NT2/D1 (cell line): Measurements from ENCODE around the gene MEDAG.

Experiments used
- DNase-seq: peaks from one replicate; pipeline ENCODE4 v3.0.0-alpha.2; 2011; ENCODE audit warnings: low read depth, low spot score
- H3K27me3 ChIP-seq: 2 replicates; pipeline ENCODE4 v1.6.0; 2011; ENCODE audit warnings: mild to moderate bottlenecking; ENCODE audit not compliant: insufficient read length, insufficient read depth
- H3K36me3 ChIP-seq: 2 replicates; pipeline ENCODE4 v1.6.1; 2011; ENCODE audit warnings: mild to moderate bottlenecking, low read length, mixed read lengths; ENCODE audit not compliant: insufficient read depth, insufficient read length
- H3K4me1 ChIP-seq: 2 replicates; pipeline ENCODE4 v1.5.1; 2011; ENCODE audit not compliant: insufficient read depth, insufficient read length
- H3K4me3 ChIP-seq: 2 replicates; pipeline ENCODE4 v1.5.1; 2011; ENCODE audit warnings: low read depth; ENCODE audit not compliant: insufficient read length
- H3K9ac ChIP-seq: 2 replicates; pipeline ENCODE4 v1.6.0; 2011; ENCODE audit warnings: low read depth; ENCODE audit not compliant: insufficient read length
- H3K9me3 ChIP-seq: 2 replicates; pipeline ENCODE4 v1.5.1; 2011; ENCODE audit warnings: mild to moderate bottlenecking, low read length; ENCODE audit not compliant: insufficient read depth
- SUZ12 ChIP-seq: IDR thresholded peaks from 2 replicates; pipeline ENCODE4 v1.6.1; 2011; ENCODE audit not compliant: insufficient read length, insufficient read depth; ENCODE audit errors: extremely low read depth
- YY1 ChIP-seq: IDR thresholded peaks from 2 replicates; pipeline ENCODE4 v1.6.1; 2011; ENCODE audit not compliant: insufficient read length, insufficient read depth
- ZNF274 ChIP-seq: IDR thresholded peaks from 2 replicates; pipeline ENCODE4 v1.6.1; 2011; ENCODE audit warnings: mild to moderate bottlenecking, low read depth, low read length

Gene MEDAG

GRCh38 chr13:30863231-30863630, 42.8 kb upstream of the MEDAG start:
- no peaks in the 10 kb centered on the region for H3K27me3 ChIP-seq
- peak overlapping the region; percentile 44 for H3K4me3 ChIP-seq
- no peaks in the 10 kb centered on the region for H3K4me1 ChIP-seq
- no peak for DNase-seq
- peaks cover 5% of the 10 kb centered on the region; the same call in 1 of the 2 replicates for H3K9me3 ChIP-seq
- no peaks in the 10 kb centered on the region for H3K36me3 ChIP-seq
- H3K9ac ChIP-seq, result peak overlapping the region; percentile 66
- TF ChIP-seq YY1 (no peak), SUZ12 (no peak), ZNF274 (no peak)

- Histone ChIP-seq H3K27me3 (no peaks in the 10 kb centered on the region), H3K36me3 (no peaks in the 10 kb centered on the region), H3K4me1 (no peaks in the 10 kb centered on the region), H3K4me3 (peak overlapping the region; percentile 44), H3K9ac (peak overlapping the region; percentile 66), H3K9me3 (no peaks in the 10 kb centered on the region)
- TF ChIP-seq YY1 (no peak), SUZ12 (no peak), ZNF274 (no peak)
- no peak for DNase-seq
Observed at GRCh38 chr13:30863796-30864195, 42.3 kb upstream of the MEDAG start.

GRCh38 chr13:30864433-30865122, 41.5 kb upstream of the MEDAG start:
- Histone ChIP-seq H3K36me3 (no peaks in the 10 kb centered on the region), H3K9me3 (no peaks in the 10 kb centered on the region), H3K4me3 (peak overlapping the region; percentile 44), H3K9ac (peak overlapping the region; percentile 66), H3K4me1 (no peaks in the 10 kb centered on the region), H3K27me3 (no peaks in the 10 kb centered on the region)
- TF ChIP-seq SUZ12 (no peak), YY1 (no peak), ZNF274 (no peak)
- DNase-seq, result no peak

- no peak for DNase-seq
- Histone ChIP-seq H3K9me3 (no peaks in the 10 kb centered on the region), H3K4me1 (peaks cover 2% of the 10 kb centered on the region), H3K36me3 (no peaks in the 10 kb centered on the region), H3K27me3 (no peaks in the 10 kb centered on the region), H3K9ac (peak overlapping the region; percentile 72), H3K4me3 (no peak overlapping the region)
- no peak for TF ChIP-seq ZNF274
Observed at GRCh38 chr13:30865123-30866049, 40.7 kb upstream of the MEDAG start.

- Histone ChIP-seq H3K9ac (no peak overlapping the region), H3K4me1 (peaks cover 9% of the 10 kb centered on the region), H3K36me3 (no peaks in the 10 kb centered on the region), H3K4me3 (no peak overlapping the region), H3K9me3 (no peaks in the 10 kb centered on the region), H3K27me3 (no peaks in the 10 kb centered on the region)
- no peak for DNase-seq
- TF ChIP-seq YY1 (no peak), SUZ12 (no peak), ZNF274 (no peak)
Observed at GRCh38 chr13:30866677-30867076, 39.4 kb upstream of the MEDAG start.

- H3K36me3 ChIP-seq, result no peaks in the 10 kb centered on the region
- H3K9ac ChIP-seq, result no peak overlapping the region
- DNase-seq, result no peak
- H3K4me1 ChIP-seq, result peaks cover 14% of the 10 kb centered on the region
- no peak overlapping the region for H3K4me3 ChIP-seq
- H3K27me3 ChIP-seq, result no peaks in the 10 kb centered on the region
- no peak for TF ChIP-seq SUZ12
- no peak for TF ChIP-seq YY1
- TF ChIP-seq ZNF274, result no peak
- no peaks in the 10 kb centered on the region for H3K9me3 ChIP-seq
Observed at GRCh38 chr13:30867089-30867669, 38.9 kb upstream of the MEDAG start.
